GM18868 (cell line): ENCODE data around the gene KCNQ1.

ENCODE experiments used
- ATAC-seq: cut with Tn5 transposase; IDR thresholded peaks from one replicate; pipeline ENCODE4 v1.9.1; 2021; ENCODE audit warnings: mild to moderate bottlenecking, moderate library complexity; ENCODE audit not compliant: unreplicated experiment

KCNQ1 gene

GRCh38 chr11:2897048-2897447, 452.2 kb downstream of the KCNQ1 start:
- no peak for ATAC-seq

- no peak for ATAC-seq
Measured at GRCh38 chr11:2898366-2899079, 453.7 kb downstream of the KCNQ1 start.
